ENCODE data around the gene PKP1.

DNA sequence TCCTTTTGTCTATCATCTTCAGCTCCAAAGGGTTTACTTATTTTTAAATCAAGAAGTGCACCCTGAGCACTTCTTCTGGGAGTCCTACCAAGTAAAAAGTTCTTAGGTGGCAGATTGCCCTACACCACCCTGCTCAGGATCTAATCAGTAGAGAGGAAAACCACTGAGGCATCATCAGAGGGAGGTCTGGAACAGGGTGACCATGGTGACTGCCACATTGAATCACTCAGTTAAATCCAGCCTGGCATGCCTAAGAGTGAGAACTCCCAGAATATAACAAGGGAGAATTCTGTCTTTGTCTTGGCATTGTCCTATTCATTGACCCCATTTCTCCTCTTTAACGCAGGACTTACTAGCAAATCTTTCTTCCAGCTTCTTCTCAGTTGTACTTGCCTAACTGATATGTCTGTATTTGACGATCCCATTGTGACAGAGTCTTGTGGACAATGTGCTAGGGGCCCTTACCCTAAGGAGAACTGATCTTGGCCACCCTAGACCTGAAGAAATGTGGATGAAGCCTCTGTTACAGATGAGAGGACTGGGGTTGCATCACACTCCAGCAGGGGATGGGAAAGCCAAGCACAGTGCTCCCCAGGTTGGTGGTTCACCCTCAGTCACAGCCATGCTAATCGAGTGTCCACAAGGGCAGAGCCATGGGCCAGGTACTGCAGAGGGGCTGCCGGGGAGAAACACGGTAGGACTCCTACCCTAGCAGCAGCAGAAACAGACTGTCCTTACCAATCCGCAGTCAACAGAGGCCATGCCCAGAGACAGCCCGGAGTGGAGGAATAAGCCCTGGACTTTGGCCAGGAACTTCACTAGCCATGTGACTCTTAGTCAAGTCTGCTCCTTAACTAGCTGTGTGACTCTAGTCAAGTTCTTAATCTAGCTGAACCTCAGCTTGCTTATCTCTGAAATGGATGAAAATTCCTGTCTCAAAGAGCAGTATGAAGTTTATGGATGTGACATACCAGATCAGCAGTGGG lies 15.4 kb downstream of the PKP1 start:
- TF ChIP-seq, protein P1, sequence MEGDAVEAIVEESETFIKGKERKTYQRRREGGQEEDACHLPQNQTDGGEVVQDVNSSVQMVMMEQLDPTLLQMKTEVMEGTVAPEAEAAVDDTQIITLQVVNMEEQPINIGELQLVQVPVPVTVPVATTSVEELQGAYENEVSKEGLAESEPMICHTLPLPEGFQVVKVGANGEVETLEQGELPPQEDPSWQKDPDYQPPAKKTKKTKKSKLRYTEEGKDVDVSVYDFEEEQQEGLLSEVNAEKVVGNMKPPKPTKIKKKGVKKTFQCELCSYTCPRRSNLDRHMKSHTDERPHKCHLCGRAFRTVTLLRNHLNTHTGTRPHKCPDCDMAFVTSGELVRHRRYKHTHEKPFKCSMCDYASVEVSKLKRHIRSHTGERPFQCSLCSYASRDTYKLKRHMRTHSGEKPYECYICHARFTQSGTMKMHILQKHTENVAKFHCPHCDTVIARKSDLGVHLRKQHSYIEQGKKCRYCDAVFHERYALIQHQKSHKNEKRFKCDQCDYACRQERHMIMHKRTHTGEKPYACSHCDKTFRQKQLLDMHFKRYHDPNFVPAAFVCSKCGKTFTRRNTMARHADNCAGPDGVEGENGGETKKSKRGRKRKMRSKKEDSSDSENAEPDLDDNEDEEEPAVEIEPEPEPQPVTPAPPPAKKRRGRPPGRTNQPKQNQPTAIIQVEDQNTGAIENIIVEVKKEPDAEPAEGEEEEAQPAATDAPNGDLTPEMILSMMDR (IDR thresholded peaks at IDR 0.05): no peak
- no peak for TF ChIP-seq EZH2 (IDR thresholded peaks at IDR 0.05)
